Body of pancreas (tissue), 4 donors: ENCODE measurements around the gene ADGRG3. TPM values are rescaled to one million over a fixed set of nuclear protein-coding genes. Genes with fewer than 3 reads are reported as not detected.

Experiments
- ATAC-seq: fragments of 150-250 bp; one replicate; pipeline ENCODE4 v1.9.1; 2016
- DNase-seq, 4 donors: peaks; one replicate each; pipeline ENCODE4 v3.0.0-alpha.2; 2019
- H3K27ac ChIP-seq, 4 donors: fragments of 200-600 bp; sonication (generic); 1 replicate in 3 of 4; 2 replicates in 1 of 4; pipeline versions ENCODE4 v1.5.1 to v1.6.1; 2016 to 2019; ENCODE audit warnings: mild to moderate bottlenecking in 1 of 4, mixed read lengths in 1 of 4, moderate library complexity in 1 of 4
- H3K27me3 ChIP-seq, 2 donors: fragments of 200-600 bp; sonication (generic); one replicate each; pipeline ENCODE4 v1.6.0; 2016; ENCODE audit warnings: mild to moderate bottlenecking in 1 of 2
- H3K36me3 ChIP-seq, 2 donors: fragments of 200-600 bp; sonication (generic); replicated peaks in 1 of 2; 2 replicates each; pipeline ENCODE4 v1.5.1; 2016; ENCODE audit warnings: low read depth in 2 of 2; ENCODE audit not compliant: insufficient read depth in 1 of 2
- H3K4me1 ChIP-seq: fragments of 200-600 bp; sonication (generic); one replicate; pipeline ENCODE4 v1.6.0; 2016
- H3K4me3 ChIP-seq, 2 donors: fragments of 200-600 bp; sonication (generic); 1 replicate in 1 of 2; 2 replicates in 1 of 2; pipeline ENCODE4 v1.5.1; 2016 to 2019
- H3K9me3 ChIP-seq, 3 donors: fragments of 200-600 bp; sonication (generic); 1 replicate in 2 of 3; 2 replicates in 1 of 3; pipeline ENCODE4 v1.5.1; 2016
- CTCF ChIP-seq, 7 experiments: fragments of 450-650 bp in 4 of 7; fragments of 200-600 bp in 3 of 7; sonication (generic) in 3 of 7; IDR thresholded peaks; one replicate each; pipeline ENCODE4 v1.5.1; 2016 to 2019; ENCODE audit warnings: antibody characterized with exemption in 7 of 7
- POLR2A ChIP-seq, 3 donors: fragments of 450-650 bp; IDR thresholded peaks; one replicate each; pipeline ENCODE4 v1.6.1; 2016; ENCODE audit warnings: antibody characterized with exemption in 3 of 3, mild to moderate bottlenecking in 2 of 3
- WGBS, 2 donors: methylation state at CpG; one replicate each; pipeline ENCODE4 v1.1.5; 2017; 5-methylcytosine and 5-hydroxymethylcytosine counted together
- intact Hi-C: fragments of 100-400 bp; cut with DNase I; formaldehyde crosslinking; loops from one replicate; pipeline ENCODE4 v1.15.1; 2023
- total RNA-seq, 2 donors: library from RNA; depleted of rRNA; stranded (reverse); fragments of >200 nt; gene quantifications; one replicate each; pipeline ENCODE4 v1.1.0, GENCODE V29; 2016

ADGRG3 gene
- total RNA-seq, 2 donors from 2014 or later, result 2.0 to 6.0 TPM

- ATAC-seq (no peak), DNase-seq (no peak)
- TF ChIP-seq POLR2A (IDR thresholded peaks at IDR 0.05) (no peak), CTCF (IDR thresholded peaks at IDR 0.05) (no peak)
- intact Hi-C loops, result no loop called here
- Histone ChIP-seq H3K36me3 (no peaks in the 10 kb centered on the region), H3K9me3 (no peaks in the 10 kb centered on the region), H3K4me1 (peaks cover 17% of the 10 kb centered on the region), H3K27me3 (no peaks in the 10 kb centered on the region), H3K4me3 (no peak overlapping the region), H3K27ac (no peak overlapping the region)
- 61 to 68% methylated on average over 2 of the region's 2 CpGs for WGBS, 2 donors
These were observed 63.9 kb downstream of the ADGRG3 start for GRCh38 chr16:57732037-57732436.

GRCh38 chr16:57732714-57733113 lies 64.6 kb downstream of the ADGRG3 start:
- Histone ChIP-seq H3K36me3 (no peaks in the 10 kb centered on the region), H3K4me3 (no peak overlapping the region), H3K9me3 (no peaks in the 10 kb centered on the region), H3K27ac (no peak overlapping the region), H3K27me3 (no peaks in the 10 kb centered on the region), H3K4me1 (peaks cover 21% of the 10 kb centered on the region)
- DNase-seq (no peak), ATAC-seq (no peak)
- 79 to 88% methylated on average over 2 of the region's 2 CpGs for WGBS, 2 donors
- intact Hi-C loops, result no loop called here
- TF ChIP-seq CTCF (IDR thresholded peaks at IDR 0.05) (no peak), POLR2A (IDR thresholded peaks at IDR 0.05) (no peak)

- Histone ChIP-seq H3K4me3 (peak overlapping the region; percentile 73 to 81), H3K36me3 (no peaks in the 10 kb centered on the region), H3K27me3 (no peaks in the 10 kb centered on the region), H3K4me1 (peaks cover 21% of the 10 kb centered on the region), H3K9me3 (no peaks in the 10 kb centered on the region), H3K27ac (peak overlapping the region; percentile 83 to 91 (median 88))
- WGBS, 2 donors, result 44 to 61% methylated on average over 15 to 20 of the region's 20 CpGs
- intact Hi-C loops, result no loop called here
- TF ChIP-seq POLR2A (IDR thresholded peaks at IDR 0.05) (no peak), CTCF (IDR thresholded peaks at IDR 0.05) (no peak)
- no peak for ATAC-seq
- no peak for DNase-seq
These were observed 66.3 kb downstream of the ADGRG3 start for GRCh38 chr16:57734308-57734924.

GRCh38 chr16:57734925-57735754 lies 67.0 kb downstream of the ADGRG3 start:
- Histone ChIP-seq H3K9me3 (no peaks in the 10 kb centered on the region), H3K4me1 (peaks cover 21% of the 10 kb centered on the region), H3K27ac (peak overlapping the region; percentile 83 to 91 (median 88)), H3K27me3 (no peaks in the 10 kb centered on the region), H3K4me3 (peak overlapping the region; percentile 96 to 100), H3K36me3 (no peaks in the 10 kb centered on the region)
- 0 to 1% methylated on average over 36 to 45 of the region's 45 CpGs for WGBS, 2 donors
- ATAC-seq (peak; percentile 93), DNase-seq (peak; percentile 97 to 100 (median 98))
- intact Hi-C loops, result no loop called here
- TF ChIP-seq CTCF (IDR thresholded peaks at IDR 0.05) (no peak), POLR2A (IDR thresholded peaks at IDR 0.05) (peak in 2 of 3 donors; percentile 65 to 68)
